Stomach (tissue), 9 donors: ENCODE results near the gene KRTAP10-4. TPM values are rescaled to one million over a fixed set of nuclear protein-coding genes. Genes with fewer than 3 reads are reported as not detected.
A peak's percentile ranks its signal among the peaks of the same experiment; 100 is the strongest.
"Not testable (repeated sequence)": the region's sequence is repeated elsewhere in the genome, so short reads cannot be mapped to it uniquely, and the experiment has no call there.

Source experiments
- DNase-seq, 2 donors: peaks; one replicate each; pipeline versions ENCODE4 v3.0.0 to v3.0.0-alpha.2; 2013 to 2019
- H3K27ac ChIP-seq, 5 donors: fragments of 200-600 bp in 4 of 5; sonication (generic) in 4 of 5; one replicate each; pipeline ENCODE4 v1.5.1; 2013 to 2019; ENCODE audit warnings: mild to moderate bottlenecking in 1 of 5, moderate library complexity in 1 of 5
- H3K27me3 ChIP-seq, 3 donors: fragments of 200-600 bp; sonication (generic); one replicate each; pipeline ENCODE4 v1.5.1; 2017 to 2019; ENCODE audit warnings: mixed run types in 1 of 3
- H3K36me3 ChIP-seq, 4 donors: fragments of 200-600 bp; sonication (generic); 1 replicate in 3 of 4; 2 replicates in 1 of 4; pipeline ENCODE4 v1.5.1; 2016 to 2019
- H3K4me1 ChIP-seq, 4 donors: fragments of 200-600 bp; sonication (generic); one replicate each; pipeline ENCODE4 v1.5.1; 2016 to 2019
- H3K4me3 ChIP-seq, 4 donors: fragments of 200-600 bp; sonication (generic) in 3 of 4; one replicate each; pipeline ENCODE4 v1.5.1; 2016 to 2019; ENCODE audit warnings: mild to moderate bottlenecking in 1 of 4
- H3K9me3 ChIP-seq, 4 donors: fragments of 200-600 bp; sonication (generic); one replicate each; pipeline ENCODE4 v1.5.1; 2016 to 2019
- CTCF ChIP-seq, 7 experiments: fragments of 450-650 bp in 4 of 7; fragments of 200-600 bp in 3 of 7; sonication (generic) in 3 of 7; IDR thresholded peaks; one replicate each; pipeline ENCODE4 v1.5.1; 2016 to 2019; ENCODE audit warnings: antibody characterized with exemption in 7 of 7, control low read depth in 2 of 7, mild to moderate bottlenecking in 1 of 7
- EP300 ChIP-seq: sonication (generic); formaldehyde crosslinking; IDR thresholded peaks from one replicate; pipeline ENCODE4 v1.6.1; 2017; ENCODE audit warnings: antibody characterized with exemption
- POLR2A ChIP-seq, 4 donors: fragments of 450-650 bp; IDR thresholded peaks; one replicate each; pipeline ENCODE4 v1.6.1; 2016; ENCODE audit warnings: antibody characterized with exemption in 4 of 4, control low read depth in 2 of 4, mild to moderate bottlenecking in 1 of 4, moderate library complexity in 1 of 4
- POLR2AphosphoS5 ChIP-seq, 3 donors: sonication (generic); formaldehyde crosslinking; IDR thresholded peaks; one replicate each; pipeline ENCODE4 v1.6.1; 2016; ENCODE audit warnings: antibody characterized with exemption in 3 of 3
- WGBS, 5 donors: extraction: QIAGEN DNeasy Blood & Tissue Kit in 3 of 5; methylation state at CpG; one replicate each; pipeline versions ENCODE4 v1.1.5 to v1.1.7; 2013 to 2018; 5-methylcytosine and 5-hydroxymethylcytosine counted together
- intact Hi-C: fragments of 100-400 bp; cut with DNase I; formaldehyde crosslinking; loops from one replicate; pipeline ENCODE4 v1.15.1; 2023; ENCODE audit warnings: low total_unique reads
- polyA plus RNA-seq, 3 donors: library from polyadenylated mRNA; stranded (reverse); fragments of 200-250 nt; gene quantifications; one replicate each; pipeline ENCODE4 v1.2.3, GENCODE V29; 2013
- total RNA-seq, 5 donors: library from RNA; depleted of rRNA; stranded (reverse); fragments of >200 nt; gene quantifications; one replicate each; pipeline versions ENCODE4 v1.1.0 to v1.2.3, GENCODE V29; 2014 to 2016
- donor health status: healthy with polysubstance abuse.
- donor health status: Bipolar disorder and iron deficiency.
- donor health status: healthy.

The KRTAP10-4 gene
- total and polyA plus RNA-seq, 8 donors = not detected

GRCh38 chr21:44555200-44555875 lies 18.2 kb upstream of the KRTAP10-4 start:
- TF ChIP-seq CTCF (IDR thresholded peaks at IDR 0.05) = no peak
- TF ChIP-seq EP300 = no peak
- TF ChIP-seq POLR2AphosphoS5 (IDR thresholded peaks at IDR 0.05) = no peak
- no peak for TF ChIP-seq POLR2A (IDR thresholded peaks at IDR 0.05)
- no peak overlapping the region for H3K27ac ChIP-seq
- DNase-seq = no peak
- no peaks in the 10 kb centered on the region for H3K4me1 ChIP-seq
- no peak overlapping the region for H3K4me3 ChIP-seq
- peaks cover 0 to 6% (median 0%) of the 10 kb centered on the region in 4 donors for H3K9me3 ChIP-seq
- 78 to 86% (median 81%) methylated on average over 10 to 13 of the region's 13 CpGs for WGBS, 5 donors
- H3K36me3 ChIP-seq = no peaks in the 10 kb centered on the region
- H3K27me3 ChIP-seq = peaks cover 0 to 61% (median 20%) of the 10 kb centered on the region in 3 donors
- intact Hi-C loops = no loop called here

GRCh38 chr21:44556879-44557278 lies 16.6 kb upstream of the KRTAP10-4 start:
- DNase-seq = no peak
- intact Hi-C loops = no loop called here
- no peak overlapping the region for H3K27ac ChIP-seq
- 65 to 77% (median 70%) methylated on average over 9 of the region's 9 CpGs for WGBS, 5 donors
- H3K27me3 ChIP-seq = peaks cover 0 to 45% (median 20%) of the 10 kb centered on the region in 3 donors
- H3K9me3 ChIP-seq = peaks cover 0 to 6% (median 0%) of the 10 kb centered on the region in 4 donors
- H3K4me3 ChIP-seq = no peak overlapping the region
- TF ChIP-seq EP300 = no peak
- TF ChIP-seq CTCF (IDR thresholded peaks at IDR 0.05) = no peak
- TF ChIP-seq POLR2AphosphoS5 (IDR thresholded peaks at IDR 0.05) = no peak
- TF ChIP-seq POLR2A (IDR thresholded peaks at IDR 0.05) = no peak
- H3K4me1 ChIP-seq = no peaks in the 10 kb centered on the region
- no peaks in the 10 kb centered on the region for H3K36me3 ChIP-seq

- no peaks in the 10 kb centered on the region for H3K4me1 ChIP-seq
- H3K9me3 ChIP-seq = peaks cover 0 to 6% (median 0%) of the 10 kb centered on the region in 4 donors
- H3K36me3 ChIP-seq = no peaks in the 10 kb centered on the region
- H3K27ac ChIP-seq = no peak overlapping the region
- no peak for TF ChIP-seq CTCF (IDR thresholded peaks at IDR 0.05)
- peaks cover 0 to 37% (median 20%) of the 10 kb centered on the region in 3 donors for H3K27me3 ChIP-seq
- intact Hi-C loops = no loop called here
- no peak overlapping the region for H3K4me3 ChIP-seq
- 44 to 55% (median 49%) methylated on average over 26 to 30 of the region's 30 CpGs for WGBS, 5 donors
- DNase-seq = peak in 1 of 2 donors; percentile 24
Measured at GRCh38 chr21:44557491-44558328, 15.8 kb upstream of the KRTAP10-4 start.

GRCh38 chr21:44558329-44558675 lies 15.2 kb upstream of the KRTAP10-4 start:
- peaks cover 0 to 37% (median 20%) of the 10 kb centered on the region in 3 donors for H3K27me3 ChIP-seq
- H3K4me3 ChIP-seq, H3K27ac ChIP-seq, H3K4me1 ChIP-seq, H3K9me3 ChIP-seq, H3K36me3 ChIP-seq, DNase-seq, intact Hi-C loops: not testable (repeated sequence)
- WGBS, 5 donors = 65 to 80% (median 72%) methylated on average over 8 to 10 of the region's 10 CpGs
